GM21737 (cell line): Measurements from ENCODE around the gene KIF20B.

Source experiments
- ATAC-seq: cut with Tn5 transposase; IDR thresholded peaks from one replicate; pipeline ENCODE4 v1.9.1; 2021; ENCODE audit warnings: mild to moderate bottlenecking, moderate library complexity; ENCODE audit not compliant: unreplicated experiment

The KIF20B gene

GRCh38 chr10:89701242-89702120, at the start of gene KIF20B:
KIF20B (plus strand) TSS chr10:89701590; CDS start chr10:89705295, 3,705 bp downstream.
- ATAC-seq = peak; percentile 99

- ATAC-seq = peak; percentile 53
These were observed 49.3 kb upstream of the KIF20B start for GRCh38 chr10:89651916-89652573.

GRCh38 chr10:89652806-89653370, 48.5 kb upstream of the KIF20B start:
- ATAC-seq = no peak

- peak; percentile 41 for ATAC-seq
These were observed 48.0 kb upstream of the KIF20B start for GRCh38 chr10:89653410-89653869.

GRCh38 chr10:89655722-89656121, 45.7 kb upstream of the KIF20B start:
- no peak for ATAC-seq

GRCh38 chr10:89657302-89657701, 44.1 kb upstream of the KIF20B start:
- no peak for ATAC-seq

GRCh38 chr10:89659143-89660131, 42.0 kb upstream of the KIF20B start:
- ATAC-seq = no peak

GRCh38 chr10:89662596-89662995, 38.8 kb upstream of the KIF20B start:
- no peak for ATAC-seq

GRCh38 chr10:89663144-89663543, 38.2 kb upstream of the KIF20B start:
- ATAC-seq = no peak

- ATAC-seq = no peak
These were observed 37.2 kb upstream of the KIF20B start for GRCh38 chr10:89664203-89664602.

- ATAC-seq = no peak
These were observed 36.1 kb upstream of the KIF20B start for GRCh38 chr10:89665302-89665701.

- no peak for ATAC-seq
These were observed 35.3 kb upstream of the KIF20B start for GRCh38 chr10:89666138-89666537.

- ATAC-seq = no peak
These were observed 32.9 kb upstream of the KIF20B start for GRCh38 chr10:89668386-89669071.

GRCh38 chr10:89669985-89670384, 31.4 kb upstream of the KIF20B start:
- ATAC-seq = no peak

- ATAC-seq = no peak
These were observed 30.5 kb upstream of the KIF20B start for GRCh38 chr10:89670926-89671325.

GRCh38 chr10:89677341-89677740, 24.0 kb upstream of the KIF20B start:
- no peak for ATAC-seq

GRCh38 chr10:89679986-89680385, 21.4 kb upstream of the KIF20B start:
- no peak for ATAC-seq

GRCh38 chr10:89683883-89684282, 17.5 kb upstream of the KIF20B start:
- no peak for ATAC-seq

GRCh38 chr10:89684604-89685003, 16.8 kb upstream of the KIF20B start:
- no peak for ATAC-seq

- ATAC-seq = no peak
These were observed 15.5 kb upstream of the KIF20B start for GRCh38 chr10:89685936-89686335.
